GM19452 (cell line): ENCODE data around the gene WDR70.
A peak's percentile ranks its signal among the peaks of the same experiment; 100 is the strongest.

Experiments
- ATAC-seq: cut with Tn5 transposase; IDR thresholded peaks from one replicate; pipeline ENCODE4 v1.9.1; 2021; ENCODE audit not compliant: unreplicated experiment

WDR70 gene

GRCh38 chr5:37717613-37718431 is 338.7 kb downstream of the WDR70 start:
- ATAC-seq = no peak

GRCh38 chr5:37720550-37720952 is 341.4 kb downstream of the WDR70 start:
- no peak for ATAC-seq

GRCh38 chr5:37721447-37721871 is 342.3 kb downstream of the WDR70 start:
- peak; percentile 74 for ATAC-seq

- peak; percentile 71 for ATAC-seq
These were observed 343.4 kb downstream of the WDR70 start for GRCh38 chr5:37722236-37723161.

GRCh38 chr5:37723162-37723961 is 344.2 kb downstream of the WDR70 start:
- no peak for ATAC-seq

- no peak for ATAC-seq
These were observed 345.4 kb downstream of the WDR70 start for GRCh38 chr5:37724395-37725125.

- ATAC-seq = no peak
These were observed 346.1 kb downstream of the WDR70 start for GRCh38 chr5:37725185-37725584.

- ATAC-seq = no peak
These were observed 348.1 kb downstream of the WDR70 start for GRCh38 chr5:37727238-37727637.

- ATAC-seq = no peak
These were observed 351.9 kb downstream of the WDR70 start for GRCh38 chr5:37730896-37731455.

- no peak for ATAC-seq
These were observed 355.0 kb downstream of the WDR70 start for GRCh38 chr5:37734114-37734513.

- ATAC-seq = no peak
These were observed 356.7 kb downstream of the WDR70 start for GRCh38 chr5:37735649-37736347.

GRCh38 chr5:37736397-37736796 is 357.3 kb downstream of the WDR70 start:
- ATAC-seq = no peak

GRCh38 chr5:37737326-37738056 is 358.4 kb downstream of the WDR70 start:
- no peak for ATAC-seq

GRCh38 chr5:37738057-37738691 is 359.1 kb downstream of the WDR70 start:
- ATAC-seq = peak; percentile 93

- ATAC-seq = no peak
These were observed 359.9 kb downstream of the WDR70 start for GRCh38 chr5:37738865-37739488.

GRCh38 chr5:37739817-37740261 is 360.7 kb downstream of the WDR70 start:
- no peak for ATAC-seq

GRCh38 chr5:37740331-37741066 is 361.4 kb downstream of the WDR70 start:
- no peak for ATAC-seq
